GM12875 (cell line): ENCODE measurements around the gene FYB1.

Experiments used
- H3K4me3 ChIP-seq: one replicate; pipeline ENCODE4 v1.5.1; 2011; ENCODE audit warnings: low read depth, low read length, control low read depth
- TF ChIP-seq, protein P1 (sequence below): IDR thresholded peaks from 2 replicates; pipeline ENCODE4 v1.5.1; 2011; ENCODE audit warnings: low read depth, mild to moderate bottlenecking, control low read depth, inconsistent platforms, low read length, moderate library complexity, borderline replicate concordance; ENCODE audit not compliant: insufficient read depth

Gene FYB1

DNA sequence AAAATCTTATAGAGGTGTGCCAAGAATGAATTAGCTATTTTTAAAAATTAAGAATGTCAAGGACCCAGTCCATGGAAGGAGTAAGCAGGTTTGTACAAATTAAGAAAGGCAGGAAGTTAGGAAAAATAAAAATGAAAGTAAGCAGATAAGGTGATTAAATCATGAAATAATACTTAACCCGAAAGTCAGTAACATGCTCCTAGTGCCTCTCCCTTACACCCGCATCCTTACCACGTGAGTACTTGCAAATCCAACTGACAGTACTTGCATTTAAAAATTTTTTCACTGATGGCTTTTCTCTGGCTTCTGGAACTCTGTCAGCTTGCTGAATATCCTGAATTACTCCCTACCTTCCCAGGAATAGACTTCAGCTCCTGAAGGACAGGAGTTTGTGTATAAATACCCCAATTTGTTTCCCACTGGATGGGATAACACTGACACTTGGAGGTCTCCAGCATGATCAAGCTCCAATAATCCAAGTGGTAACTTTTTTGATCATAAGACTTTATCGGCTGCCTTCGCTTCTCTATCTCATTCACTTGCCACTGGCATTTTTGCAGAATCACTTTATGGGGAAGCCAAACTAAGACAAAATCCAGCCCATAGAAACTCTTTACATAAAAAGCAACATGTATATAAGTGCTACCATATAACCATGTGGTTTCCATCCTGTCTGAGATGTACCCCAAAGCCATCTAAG is 103.6 kb downstream of the FYB1 start:
- TF ChIP-seq, protein P1, sequence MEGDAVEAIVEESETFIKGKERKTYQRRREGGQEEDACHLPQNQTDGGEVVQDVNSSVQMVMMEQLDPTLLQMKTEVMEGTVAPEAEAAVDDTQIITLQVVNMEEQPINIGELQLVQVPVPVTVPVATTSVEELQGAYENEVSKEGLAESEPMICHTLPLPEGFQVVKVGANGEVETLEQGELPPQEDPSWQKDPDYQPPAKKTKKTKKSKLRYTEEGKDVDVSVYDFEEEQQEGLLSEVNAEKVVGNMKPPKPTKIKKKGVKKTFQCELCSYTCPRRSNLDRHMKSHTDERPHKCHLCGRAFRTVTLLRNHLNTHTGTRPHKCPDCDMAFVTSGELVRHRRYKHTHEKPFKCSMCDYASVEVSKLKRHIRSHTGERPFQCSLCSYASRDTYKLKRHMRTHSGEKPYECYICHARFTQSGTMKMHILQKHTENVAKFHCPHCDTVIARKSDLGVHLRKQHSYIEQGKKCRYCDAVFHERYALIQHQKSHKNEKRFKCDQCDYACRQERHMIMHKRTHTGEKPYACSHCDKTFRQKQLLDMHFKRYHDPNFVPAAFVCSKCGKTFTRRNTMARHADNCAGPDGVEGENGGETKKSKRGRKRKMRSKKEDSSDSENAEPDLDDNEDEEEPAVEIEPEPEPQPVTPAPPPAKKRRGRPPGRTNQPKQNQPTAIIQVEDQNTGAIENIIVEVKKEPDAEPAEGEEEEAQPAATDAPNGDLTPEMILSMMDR, result no peak
- no peak overlapping the region for H3K4me3 ChIP-seq

DNA sequence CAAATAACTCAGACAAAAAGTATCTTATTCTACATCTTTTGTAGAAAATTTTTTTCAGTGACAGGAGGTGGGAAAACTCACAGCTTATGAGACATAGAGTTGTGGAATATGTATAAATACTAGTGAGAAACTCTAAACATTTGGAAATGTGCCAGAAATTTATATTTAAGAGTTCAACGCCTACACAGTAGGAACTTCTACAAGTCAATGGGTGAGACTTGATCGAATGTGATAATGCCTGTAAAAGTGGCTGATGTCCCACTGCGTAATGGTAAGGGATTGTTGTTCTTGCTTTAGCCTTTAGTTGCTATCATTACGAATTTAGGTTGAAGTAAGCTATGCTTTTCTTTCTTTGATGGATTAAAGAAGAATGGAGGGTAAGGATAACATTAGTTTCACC is 105.2 kb downstream of the FYB1 start:
- H3K4me3 ChIP-seq, result no peak overlapping the region
- TF ChIP-seq, protein P1, result no peak

DNA sequence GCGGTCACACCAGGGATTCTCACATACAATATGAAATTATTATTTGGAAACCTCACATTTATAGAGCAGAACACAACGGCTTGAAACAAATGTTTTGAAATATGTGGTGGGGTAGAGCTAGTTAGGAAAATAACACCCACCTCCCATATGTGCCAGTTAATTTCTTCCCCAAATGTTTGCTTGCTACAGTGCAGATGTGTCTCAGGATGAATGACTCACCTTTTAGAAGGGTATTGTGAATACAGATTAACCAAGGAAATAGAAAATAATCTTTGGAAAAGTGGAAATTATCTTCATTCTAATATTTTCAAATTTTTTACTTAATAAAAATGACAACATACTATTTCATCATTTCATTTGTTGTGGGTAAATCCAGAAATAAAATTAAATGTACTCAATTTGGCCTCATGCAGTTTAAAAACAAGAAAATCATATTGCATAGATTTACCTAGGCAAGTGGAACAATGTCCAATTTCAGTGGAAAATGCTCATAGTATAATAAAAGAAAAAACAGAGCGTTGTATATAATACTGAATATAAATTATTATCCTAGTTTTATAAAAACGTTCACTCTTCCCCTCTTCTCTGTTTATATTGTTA is 105.9 kb downstream of the FYB1 start:
- TF ChIP-seq, protein P1, result no peak

DNA sequence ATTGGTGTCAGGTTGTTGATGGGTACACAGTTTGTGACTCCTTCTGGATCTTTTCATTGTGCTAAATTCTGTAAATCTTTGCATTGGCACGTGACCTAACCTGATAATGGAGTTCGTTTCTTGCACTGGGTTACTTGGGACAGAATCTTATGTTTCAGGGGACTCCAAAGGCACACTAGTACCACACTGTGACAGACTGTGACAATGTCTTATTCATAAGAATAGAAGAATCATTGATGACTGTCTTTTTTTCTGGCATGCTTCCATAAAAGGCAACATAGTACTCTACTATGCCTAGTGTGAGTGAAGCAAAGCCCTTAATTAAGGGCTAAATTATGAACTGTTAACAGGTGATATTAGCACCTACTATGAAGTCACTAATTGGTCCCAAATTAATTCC is 109.8 kb downstream of the FYB1 start:
- TF ChIP-seq, protein P1, result no peak
- no peak overlapping the region for H3K4me3 ChIP-seq

More for the DNA sequence above, 105.9 kb downstream of the FYB1 start:
- H3K4me3 ChIP-seq, result no peak overlapping the region

DNA sequence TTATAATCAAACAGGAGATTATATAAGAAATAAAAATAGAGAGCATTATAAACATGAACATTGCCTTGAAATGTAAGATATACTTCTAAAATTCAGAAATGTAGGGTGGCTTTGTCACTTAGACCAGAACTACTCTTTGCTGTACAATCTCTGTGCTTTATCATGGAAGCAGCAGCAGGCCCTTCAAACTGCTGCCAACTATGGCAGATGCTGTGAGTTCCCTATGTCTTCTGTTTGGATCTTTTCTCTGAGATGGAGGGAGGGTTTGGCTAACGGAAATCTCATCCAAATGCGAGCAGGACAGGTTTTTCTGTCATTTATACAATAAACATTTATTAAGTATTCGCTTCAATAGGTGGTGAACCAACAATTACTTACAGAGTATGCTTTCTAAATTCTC is 110.4 kb downstream of the FYB1 start:
- TF ChIP-seq, protein P1, result no peak
- H3K4me3 ChIP-seq, result no peak overlapping the region

DNA sequence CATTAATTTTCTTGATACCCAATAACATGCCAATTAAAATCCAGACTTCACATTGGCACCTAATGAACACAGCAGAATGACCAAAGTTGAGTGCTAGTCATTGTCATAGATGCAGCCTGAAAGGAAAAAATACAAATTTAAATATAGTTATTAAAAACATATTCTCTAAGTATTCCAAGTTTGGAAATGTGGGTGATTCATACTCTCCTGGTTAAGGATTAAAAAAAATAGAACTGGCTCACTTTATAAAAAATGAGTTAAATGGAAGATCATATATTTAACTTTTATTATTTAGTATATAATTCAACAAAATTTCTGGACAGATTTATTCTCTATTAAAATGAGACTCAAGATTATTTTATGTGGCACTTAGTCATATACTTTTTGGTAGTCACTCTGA is 112.0 kb downstream of the FYB1 start:
- no peak overlapping the region for H3K4me3 ChIP-seq
- TF ChIP-seq, protein P1, result no peak

DNA sequence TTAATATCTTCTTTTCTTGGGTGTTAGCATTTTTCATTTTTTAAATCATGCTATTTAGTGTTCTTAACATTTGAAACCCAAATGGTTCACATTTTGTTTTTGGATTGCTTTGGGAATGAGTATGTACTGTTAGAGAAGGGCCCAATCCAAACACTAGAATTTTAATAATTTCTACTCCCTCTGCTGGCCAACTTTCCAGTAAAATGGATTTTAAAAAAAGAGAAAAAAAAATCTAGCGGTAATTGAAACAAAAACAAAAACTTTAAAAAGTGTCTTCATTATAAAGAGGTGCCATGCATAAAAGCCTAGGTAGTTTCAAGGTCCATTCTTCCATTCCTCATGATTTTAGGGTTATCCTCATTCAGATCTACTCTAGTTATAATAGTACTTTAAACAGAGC is 113.0 kb downstream of the FYB1 start:
- TF ChIP-seq, protein P1, result no peak
- no peak overlapping the region for H3K4me3 ChIP-seq
